ENCODE results near the gene SNN. TPM values are rescaled to one million over a fixed set of nuclear protein-coding genes. Genes with fewer than 3 reads are reported as not detected.

Gene SNN
- total RNA-seq, 1 donor = 9.2 TPM

DNA sequence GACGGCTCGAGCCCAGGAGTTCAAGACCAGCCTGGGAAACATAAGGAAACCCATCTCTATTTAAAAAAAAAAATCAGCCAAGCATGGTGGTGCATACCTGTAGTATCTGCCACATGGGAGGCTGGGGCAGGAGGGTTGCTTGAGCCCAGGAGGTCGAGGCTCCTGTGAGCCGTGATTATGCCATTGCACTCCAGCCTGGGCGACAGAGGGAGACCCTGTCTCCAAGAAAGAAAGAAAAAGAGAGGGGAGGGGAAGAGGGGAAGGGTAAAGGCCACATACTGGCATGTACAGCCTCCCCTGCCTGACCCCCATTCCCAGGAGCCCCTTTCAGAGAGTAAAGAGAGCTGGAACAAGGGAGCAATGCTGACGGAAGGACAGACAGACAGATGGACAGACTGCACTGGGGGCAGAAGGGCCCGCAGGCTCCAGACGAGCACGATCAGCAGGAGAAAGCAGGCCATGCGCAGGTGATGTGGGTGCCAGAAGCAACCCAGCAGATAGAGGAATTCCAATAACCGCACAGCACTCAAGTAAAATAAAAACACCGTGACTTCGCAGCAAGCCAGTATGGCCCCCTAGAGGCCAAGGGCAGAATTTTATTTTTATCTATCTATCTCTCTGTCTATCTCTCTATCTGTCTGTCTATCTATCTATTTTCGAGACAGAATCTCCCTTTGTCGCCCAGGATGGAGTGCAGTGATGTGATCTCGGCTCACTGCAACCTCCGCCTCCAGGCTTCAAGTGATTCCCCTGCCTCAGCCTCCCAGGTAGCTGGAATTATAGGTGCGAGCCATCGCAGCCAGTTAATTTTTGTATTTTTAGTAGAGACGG is 27.1 kb upstream of the SNN start:
- TF ChIP-seq, protein P1, sequence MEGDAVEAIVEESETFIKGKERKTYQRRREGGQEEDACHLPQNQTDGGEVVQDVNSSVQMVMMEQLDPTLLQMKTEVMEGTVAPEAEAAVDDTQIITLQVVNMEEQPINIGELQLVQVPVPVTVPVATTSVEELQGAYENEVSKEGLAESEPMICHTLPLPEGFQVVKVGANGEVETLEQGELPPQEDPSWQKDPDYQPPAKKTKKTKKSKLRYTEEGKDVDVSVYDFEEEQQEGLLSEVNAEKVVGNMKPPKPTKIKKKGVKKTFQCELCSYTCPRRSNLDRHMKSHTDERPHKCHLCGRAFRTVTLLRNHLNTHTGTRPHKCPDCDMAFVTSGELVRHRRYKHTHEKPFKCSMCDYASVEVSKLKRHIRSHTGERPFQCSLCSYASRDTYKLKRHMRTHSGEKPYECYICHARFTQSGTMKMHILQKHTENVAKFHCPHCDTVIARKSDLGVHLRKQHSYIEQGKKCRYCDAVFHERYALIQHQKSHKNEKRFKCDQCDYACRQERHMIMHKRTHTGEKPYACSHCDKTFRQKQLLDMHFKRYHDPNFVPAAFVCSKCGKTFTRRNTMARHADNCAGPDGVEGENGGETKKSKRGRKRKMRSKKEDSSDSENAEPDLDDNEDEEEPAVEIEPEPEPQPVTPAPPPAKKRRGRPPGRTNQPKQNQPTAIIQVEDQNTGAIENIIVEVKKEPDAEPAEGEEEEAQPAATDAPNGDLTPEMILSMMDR (IDR thresholded peaks at IDR 0.05; ENCODE audit: insufficient read depth, low read length) = peak; percentile 82
- DNase-seq (ENCODE audit: low read depth) = peak; percentile 87
- no peak overlapping the region for H3K4me3 ChIP-seq (ENCODE audit: low read depth, low read length)

DNA sequence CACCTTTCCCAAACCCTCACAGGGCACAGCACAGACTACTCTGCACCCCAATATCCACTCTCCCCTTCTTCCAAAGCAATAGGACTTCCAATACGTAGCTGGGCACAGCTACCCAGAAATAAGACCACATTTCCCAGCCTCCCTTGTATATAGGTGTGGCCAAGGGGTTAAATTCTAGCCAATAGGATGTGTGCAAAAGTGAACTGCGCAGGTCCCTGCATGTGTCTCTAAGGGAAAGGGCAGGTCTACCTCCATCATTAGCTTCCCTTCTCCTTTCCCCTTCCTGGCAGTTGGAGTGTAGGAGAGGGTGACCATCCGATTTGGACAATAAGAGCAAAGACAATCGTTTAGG is 25.5 kb upstream of the SNN start:
- TF ChIP-seq, protein P1 (IDR thresholded peaks at IDR 0.05; ENCODE audit: insufficient read depth, low read length) = no peak
- DNase-seq (ENCODE audit: low read depth) = no peak
- no peak overlapping the region for H3K4me3 ChIP-seq (ENCODE audit: low read depth, low read length)

DNA sequence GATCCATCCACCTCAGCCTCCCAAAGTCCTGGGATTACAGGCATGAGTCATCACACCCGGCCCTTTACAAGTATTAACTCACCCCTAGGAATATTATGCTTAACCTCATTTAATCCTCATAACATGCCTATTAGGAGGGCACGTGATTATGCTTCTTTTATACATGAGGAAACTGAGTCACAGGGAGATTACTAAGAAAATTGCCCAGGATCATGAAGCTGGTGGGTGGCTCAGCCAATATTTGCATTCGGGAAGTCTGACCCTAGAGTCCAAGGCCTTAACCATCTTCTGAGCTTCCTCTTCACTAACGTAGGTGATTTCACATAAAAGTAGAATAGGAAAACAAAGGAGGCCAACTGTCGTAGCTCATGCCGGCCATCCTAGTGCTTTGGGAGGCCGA is 19.0 kb upstream of the SNN start:
- H3K4me3 ChIP-seq (ENCODE audit: low read depth, low read length) = no peak overlapping the region
- TF ChIP-seq, protein P1 (IDR thresholded peaks at IDR 0.05; ENCODE audit: insufficient read depth, low read length) = no peak
- no peak for DNase-seq (ENCODE audit: low read depth)

DNA sequence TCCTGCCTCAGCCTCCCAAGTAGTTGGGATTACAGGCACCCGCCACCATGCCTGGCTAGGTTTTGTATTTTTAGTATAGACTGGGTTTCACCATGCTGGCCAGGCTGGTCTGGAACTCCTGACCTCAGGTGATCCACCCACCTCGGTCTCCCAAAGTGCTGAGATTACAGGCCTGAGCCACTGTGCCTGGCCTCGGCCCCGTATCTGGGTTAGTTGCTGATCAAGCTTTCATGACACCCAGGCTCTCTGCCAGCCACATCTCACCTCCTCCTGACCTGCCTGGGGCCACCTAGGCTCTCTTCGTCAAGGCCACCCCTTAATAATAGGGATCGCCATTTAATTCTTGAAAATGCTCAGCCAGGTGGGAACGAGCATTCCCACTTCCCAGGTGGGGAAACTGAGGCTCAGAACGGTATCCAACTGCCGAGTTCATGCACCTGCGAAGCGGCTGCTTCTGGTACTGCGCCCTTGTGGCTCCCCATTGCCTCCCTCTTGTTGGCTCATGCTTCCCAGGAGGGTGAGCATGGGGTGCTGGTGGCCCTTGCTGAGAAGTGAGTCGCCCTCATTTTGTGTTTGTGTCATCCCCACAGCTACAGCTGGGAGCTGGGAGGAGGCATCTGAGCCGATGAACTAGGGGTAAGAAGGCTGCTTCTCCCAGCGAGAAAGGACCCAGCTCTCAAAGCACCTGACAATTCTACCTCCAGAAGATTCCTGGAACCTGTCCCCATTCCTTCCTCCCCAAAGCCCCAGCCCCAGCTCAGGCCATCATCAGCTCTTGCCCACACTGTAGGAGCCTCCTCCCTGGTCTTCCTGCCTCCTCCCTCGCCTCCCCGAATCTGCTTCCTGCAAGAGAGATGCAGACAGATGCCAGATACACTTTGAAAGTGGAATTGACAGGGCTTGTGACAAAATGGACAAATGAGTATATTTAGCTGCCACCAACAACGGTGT is 17.3 kb upstream of the SNN start:
- DNase-seq (ENCODE audit: low read depth) = no peak
- TF ChIP-seq, protein P1 (IDR thresholded peaks at IDR 0.05; ENCODE audit: insufficient read depth, low read length) = no peak
- no peak overlapping the region for H3K4me3 ChIP-seq (ENCODE audit: low read depth, low read length)

DNA sequence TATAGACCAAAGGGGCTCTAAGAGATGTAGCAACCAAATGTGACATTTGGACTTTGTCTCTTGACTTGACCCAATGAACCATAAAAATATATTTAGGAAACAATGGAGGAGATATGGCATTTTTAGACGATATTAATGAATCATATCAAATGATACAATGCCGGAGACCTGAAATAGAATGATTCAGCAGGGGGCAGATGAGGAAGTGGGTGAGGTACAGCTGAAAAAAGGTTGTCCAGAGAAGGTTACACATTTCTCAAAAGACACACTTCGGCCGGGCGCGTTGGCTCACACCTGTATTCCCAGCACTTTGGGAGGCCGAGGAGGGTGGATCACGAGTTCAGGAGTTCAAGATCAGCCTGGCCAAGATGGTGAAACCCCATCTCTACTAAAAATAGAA is 16.5 kb upstream of the SNN start:
- no peak for DNase-seq (ENCODE audit: low read depth)
- TF ChIP-seq, protein P1 (IDR thresholded peaks at IDR 0.05; ENCODE audit: insufficient read depth, low read length) = no peak
- H3K4me3 ChIP-seq (ENCODE audit: low read depth, low read length) = no peak overlapping the region

- H3K4me3 ChIP-seq (ENCODE audit: low read depth, low read length) = no peak overlapping the region
- TF ChIP-seq, protein P1 (IDR thresholded peaks at IDR 0.05; ENCODE audit: insufficient read depth, low read length) = no peak
- DNase-seq (ENCODE audit: low read depth) = no peak
Observed at GRCh38 chr16:11655655-11656054, 12.6 kb upstream of the SNN start.
